Erythroblast (primary cell): ENCODE measurements around the gene LAMC2.

ENCODE experiments used
- GATA1 ChIP-seq: IDR thresholded peaks from 2 replicates; pipeline ENCODE4 v1.6.1; 2011; ENCODE audit warnings: low read depth, mild to moderate bottlenecking, control low read depth, low read length, moderate library complexity
- POLR2A ChIP-seq: IDR thresholded peaks from 2 replicates; pipeline ENCODE4 v1.6.1; 2011; ENCODE audit warnings: mild to moderate bottlenecking, low read length

- TF ChIP-seq POLR2A (no peak), GATA1 (no peak)
These were observed 23.6 kb downstream of the LAMC2 start for GRCh38 chr1:183209533-183210158.
